Stimulated activated CD4-positive, alpha-beta T cell treated with anti-CD3 and anti-CD28 coated beads, Interleukin-2, amount 100 ng/mL, for 48 hours (primary cell): ENCODE measurements around the gene POMZP3.
"Not testable (repeated sequence)": the region's sequence is repeated elsewhere in the genome, so short reads cannot be mapped to it uniquely, and the experiment has no call there.

Source experiments
- DNase-seq, 2 donors: peaks; one replicate each; pipeline ENCODE4 v3.0.0-alpha.2; 2020

Gene POMZP3

DNA sequence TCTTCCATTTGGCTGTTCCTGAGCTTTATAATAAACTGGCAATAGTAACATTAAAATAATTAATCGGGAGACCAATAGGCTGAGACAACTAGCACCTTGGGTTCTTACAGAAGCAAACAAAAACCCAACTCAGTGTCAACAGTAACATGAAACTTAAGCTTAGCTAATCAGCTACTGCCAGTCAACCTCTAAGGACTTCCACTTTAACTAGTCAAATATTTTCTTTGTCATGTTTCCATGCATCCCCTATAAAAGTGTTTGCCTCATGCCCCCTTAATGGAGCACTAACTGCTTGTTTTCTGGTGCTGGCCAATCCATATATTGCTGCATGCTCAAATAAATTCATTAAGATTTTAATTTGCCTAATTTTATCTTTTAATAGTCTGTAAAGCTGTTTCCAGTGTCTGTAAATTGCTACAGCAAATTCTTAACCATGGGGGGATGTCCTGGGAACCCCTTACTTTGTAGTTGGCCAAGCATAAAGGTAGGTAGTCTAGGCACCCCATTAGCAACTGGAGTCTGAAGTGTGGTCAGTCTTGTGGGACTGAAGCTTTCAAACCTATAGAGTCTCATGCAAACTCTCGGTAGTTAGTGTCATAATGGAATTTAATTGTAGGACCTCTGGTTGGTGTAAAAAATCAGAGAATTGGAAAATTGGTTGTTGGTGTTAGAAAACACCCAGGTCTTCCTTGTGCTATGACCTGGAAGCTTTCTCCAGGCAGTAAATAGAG, 40.3 kb downstream of the POMZP3 start:
- not testable (repeated sequence) for DNase-seq

DNA sequence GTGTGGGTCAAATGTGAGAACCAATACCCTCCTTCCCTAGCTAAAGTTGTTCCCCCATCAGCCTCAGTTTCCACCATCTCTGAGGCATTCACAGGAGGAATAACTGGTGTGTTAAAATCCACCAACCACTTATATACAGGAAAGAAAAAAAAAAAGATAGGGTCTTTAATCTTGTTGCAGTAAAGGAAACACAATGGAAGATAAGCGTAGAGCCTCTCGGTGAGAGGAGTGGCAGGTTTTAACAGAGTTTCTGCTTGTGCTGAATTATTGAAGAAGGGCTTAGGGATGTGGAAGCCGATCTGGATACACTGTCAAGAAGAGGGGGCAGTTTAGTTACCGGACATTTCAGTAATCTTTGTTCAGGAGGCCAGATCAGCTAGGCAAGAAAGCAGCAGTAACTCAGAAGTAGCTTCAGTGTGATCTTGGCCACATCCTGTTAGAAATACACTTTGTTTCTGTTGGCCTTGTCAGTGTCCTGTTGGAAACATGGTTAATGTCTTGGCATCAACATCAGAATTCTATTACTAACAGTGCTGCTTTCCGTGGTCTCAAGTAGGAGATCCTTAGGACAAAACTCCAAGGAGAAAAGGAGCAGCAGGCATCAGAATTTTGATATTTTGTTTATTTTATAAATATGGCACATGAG, 43.3 kb downstream of the POMZP3 start:
- not testable (repeated sequence) for DNase-seq

DNA sequence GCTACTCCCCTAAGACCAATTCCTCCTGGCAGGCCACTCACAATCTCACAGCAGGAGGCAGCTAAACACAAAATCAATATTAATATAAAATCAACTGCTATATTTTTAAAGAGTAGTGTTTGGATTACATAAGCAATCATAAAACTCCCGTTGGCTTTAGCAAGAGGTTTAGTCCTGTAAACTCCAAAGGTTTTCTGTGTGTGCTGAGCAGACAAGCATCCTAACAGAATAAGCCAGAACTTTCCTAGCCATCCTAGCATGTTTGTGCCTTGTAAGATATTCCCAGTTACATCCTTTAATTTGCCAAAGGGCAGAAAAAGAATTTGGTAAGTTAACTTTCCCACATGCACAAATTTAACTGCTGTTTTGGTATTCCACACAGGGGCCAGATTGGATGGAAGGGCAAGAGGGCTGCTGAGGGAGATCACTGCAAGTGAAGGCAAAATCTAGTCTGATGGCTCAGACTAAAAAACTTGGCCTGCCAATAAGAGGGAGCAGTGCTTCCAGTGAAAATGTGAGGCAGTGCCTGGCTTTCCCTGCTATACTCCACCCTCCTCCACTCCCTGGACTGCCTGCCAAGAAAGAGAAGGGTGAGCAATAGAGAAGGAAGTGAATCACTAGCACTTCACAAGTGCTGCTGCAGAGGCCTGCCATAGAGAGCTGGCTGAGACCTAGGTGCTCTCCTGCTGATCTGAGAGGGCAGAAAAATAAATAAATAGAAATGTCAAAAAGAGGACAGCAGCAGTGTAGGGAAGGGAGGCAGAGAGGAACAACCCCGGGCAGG, 44.0 kb downstream of the POMZP3 start:
- not testable (repeated sequence) for DNase-seq

DNA sequence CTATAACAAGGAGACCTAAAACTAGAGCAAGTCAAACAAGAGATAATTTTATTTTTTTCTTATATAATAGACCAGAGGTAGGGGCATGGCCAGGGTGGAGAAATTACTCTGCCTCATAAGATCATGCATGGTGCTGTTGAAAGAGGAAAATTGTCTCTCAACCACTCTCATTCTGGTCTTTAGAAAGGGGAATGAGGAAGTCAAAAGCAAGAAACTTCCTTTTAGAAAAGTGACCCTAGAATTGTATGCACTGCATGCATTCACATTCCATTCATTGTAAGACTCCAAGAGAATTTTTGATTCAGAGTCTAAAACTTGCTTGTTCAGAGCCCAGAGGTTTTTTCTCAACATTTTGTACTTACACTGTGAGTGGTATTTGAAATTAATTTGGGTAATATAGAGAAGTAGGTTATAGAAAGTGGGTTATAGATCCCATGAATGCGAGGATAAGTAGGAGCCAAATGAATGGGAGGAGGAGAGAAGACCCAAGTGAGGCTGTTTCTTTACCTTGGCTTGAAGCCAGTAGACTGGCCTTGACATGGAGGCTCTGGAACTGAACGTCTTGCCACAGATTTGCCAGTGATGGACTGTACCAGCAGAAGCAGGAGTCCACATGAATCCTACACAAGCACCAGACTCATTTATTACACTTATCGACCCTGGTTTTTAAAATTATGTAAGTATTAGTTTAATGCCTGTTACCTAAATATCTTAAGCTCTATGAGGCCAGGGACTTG, 51.0 kb downstream of the POMZP3 start:
- DNase-seq = not testable (repeated sequence)

DNA sequence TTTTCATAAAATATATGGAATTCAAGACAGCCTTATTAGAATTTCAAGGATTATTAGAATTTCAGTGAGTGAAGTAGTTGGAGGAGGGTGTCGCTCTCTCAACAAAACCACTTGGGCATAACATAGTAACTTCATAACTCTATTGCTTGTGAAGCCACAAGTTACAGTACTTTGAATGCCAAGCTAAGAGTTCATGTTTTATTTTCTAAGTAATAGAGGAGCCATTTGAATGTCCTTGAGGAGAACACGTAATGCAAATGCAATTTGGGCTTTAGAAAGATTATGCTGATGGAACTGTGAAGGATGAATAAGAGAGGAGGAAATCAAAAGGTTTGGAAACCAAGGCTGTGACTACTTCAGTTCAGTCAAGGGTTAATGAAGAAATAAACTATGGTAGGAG, 51.6 kb downstream of the POMZP3 start:
- DNase-seq = not testable (repeated sequence)

DNA sequence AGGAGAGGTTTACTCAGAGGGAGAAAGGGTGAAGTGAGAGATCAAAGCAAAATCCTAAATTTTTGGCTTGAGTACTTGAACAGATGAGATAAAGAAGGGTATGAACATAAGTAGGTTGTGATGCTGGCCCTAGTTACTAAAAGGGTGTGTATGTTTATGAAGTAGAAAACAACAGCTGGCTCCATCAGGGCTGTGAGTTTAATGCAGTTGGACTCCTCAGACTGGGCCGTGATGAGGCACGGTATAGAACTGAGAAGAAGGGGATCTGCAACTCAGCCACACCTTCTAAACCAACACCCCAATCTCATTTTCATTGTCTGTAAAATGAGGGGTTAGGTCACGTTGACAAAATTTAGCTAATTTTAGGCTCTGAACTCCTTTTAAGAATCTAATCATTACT, 54.8 kb downstream of the POMZP3 start:
- DNase-seq = not testable (repeated sequence)

DNA sequence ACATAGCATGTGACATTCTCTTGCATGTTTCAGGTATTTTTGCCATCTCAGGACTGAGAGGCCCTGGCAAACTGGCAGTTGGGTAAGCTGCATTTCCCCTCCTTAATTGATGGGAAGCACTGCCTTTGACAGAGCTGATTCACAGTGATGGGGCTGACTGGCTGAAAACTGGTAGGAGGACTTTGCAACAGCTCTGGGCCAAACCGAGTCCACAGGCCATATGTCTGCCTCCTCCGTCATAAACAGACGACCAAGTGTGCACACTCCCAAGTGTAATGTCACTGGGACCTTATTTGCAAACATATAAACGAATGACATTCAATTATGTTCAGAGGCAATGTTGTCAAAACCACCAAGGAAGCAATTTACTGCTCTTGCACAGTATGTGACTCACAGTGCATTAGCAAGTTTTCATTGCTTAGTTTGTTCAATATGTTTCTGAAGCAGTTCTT, 56.7 kb downstream of the POMZP3 start:
- DNase-seq = not testable (repeated sequence)

DNA sequence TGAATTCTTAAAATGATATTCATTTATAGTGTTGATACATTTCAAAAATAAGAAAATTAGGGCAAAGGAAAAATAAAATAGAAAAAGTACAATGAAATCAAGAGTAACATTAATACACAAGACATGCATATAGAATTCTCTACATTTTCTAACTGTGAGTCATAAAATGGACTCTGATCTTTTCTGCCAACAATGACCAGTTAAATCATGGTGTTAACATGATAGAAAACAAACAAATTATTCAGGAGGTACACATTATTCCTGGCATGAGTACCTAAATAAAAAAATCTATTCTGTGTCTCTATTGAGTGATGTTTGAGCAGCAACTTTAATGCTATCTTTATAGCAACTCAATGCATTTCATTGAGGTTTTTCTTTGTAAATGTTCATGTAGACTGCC, 58.3 kb downstream of the POMZP3 start:
- not testable (repeated sequence) for DNase-seq

DNA sequence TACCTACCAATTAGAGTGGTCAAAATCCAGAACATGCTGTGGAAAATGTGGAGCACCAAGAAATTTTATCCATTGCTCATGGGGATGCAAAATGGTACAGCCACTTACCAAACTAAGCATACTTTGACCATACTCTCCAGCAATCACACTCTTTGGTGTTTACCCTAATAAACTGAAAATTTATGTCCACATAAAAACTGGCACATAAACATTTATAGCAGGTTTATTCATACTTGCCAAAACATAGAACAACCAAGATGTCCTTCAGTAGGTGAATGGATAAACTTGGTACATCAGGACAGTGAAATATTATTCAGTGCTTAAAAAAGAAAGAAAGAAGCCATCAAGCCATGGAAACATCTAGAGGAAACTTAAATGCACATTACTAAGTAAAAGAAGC, 59.3 kb downstream of the POMZP3 start:
- DNase-seq = not testable (repeated sequence)

DNA sequence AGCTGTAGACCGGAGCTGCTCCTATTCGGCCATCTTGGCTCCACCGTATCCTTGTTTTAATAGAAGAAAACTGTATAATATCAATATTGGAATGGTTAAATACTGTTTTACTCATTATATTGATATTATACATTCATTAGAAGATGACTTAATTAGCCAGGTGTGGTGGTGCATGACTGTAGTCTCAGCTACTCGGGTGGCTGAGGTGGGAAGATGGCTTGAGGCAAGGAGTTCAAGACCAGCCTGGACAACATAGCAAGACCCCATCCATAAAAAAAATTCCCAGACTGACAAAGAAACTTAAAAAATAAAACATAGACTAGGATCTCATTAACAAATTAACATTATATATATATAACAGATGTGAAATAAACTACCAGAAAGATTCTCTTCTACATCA, 59.8 kb downstream of the POMZP3 start:
- not testable (repeated sequence) for DNase-seq

DNA sequence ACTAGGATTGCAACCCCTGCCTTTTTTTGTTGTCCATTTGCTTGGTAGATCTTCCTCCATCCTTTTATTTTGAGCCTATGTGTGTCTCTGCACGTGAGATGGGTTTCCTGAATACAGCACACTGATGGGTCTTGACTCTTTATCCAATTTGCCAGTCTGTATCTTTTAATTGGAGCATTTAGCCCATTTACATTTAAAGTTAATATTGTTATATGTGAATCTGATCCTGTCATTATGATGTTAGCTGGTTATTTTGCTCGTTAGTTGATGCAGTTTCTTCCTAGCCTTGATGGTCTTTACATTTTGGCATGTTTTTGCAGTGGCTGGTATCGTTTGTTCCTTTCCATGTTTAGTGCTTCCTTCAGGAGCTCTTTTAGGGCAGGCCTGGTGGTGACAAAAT, 62.1 kb downstream of the POMZP3 start:
- DNase-seq = not testable (repeated sequence)

DNA sequence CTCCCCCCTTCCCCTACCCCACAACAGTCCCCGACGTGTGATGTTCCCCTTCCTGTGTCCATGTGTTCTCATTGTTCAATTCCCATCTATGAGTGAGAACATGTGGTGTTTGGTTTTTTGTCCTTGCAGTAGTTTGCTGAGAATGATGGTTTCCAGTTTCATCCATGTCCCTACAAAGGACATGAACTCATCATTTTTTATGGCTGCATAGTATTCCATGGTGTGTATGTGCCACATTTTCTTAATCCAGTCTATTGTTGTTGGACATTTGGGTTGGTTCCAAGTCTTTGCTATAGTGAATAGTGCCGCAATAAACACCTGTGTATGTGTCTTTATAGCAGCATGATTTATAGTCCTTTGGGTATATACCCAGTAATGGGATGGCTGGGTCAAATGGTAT, 65.7 kb downstream of the POMZP3 start:
- DNase-seq = not testable (repeated sequence)

DNA sequence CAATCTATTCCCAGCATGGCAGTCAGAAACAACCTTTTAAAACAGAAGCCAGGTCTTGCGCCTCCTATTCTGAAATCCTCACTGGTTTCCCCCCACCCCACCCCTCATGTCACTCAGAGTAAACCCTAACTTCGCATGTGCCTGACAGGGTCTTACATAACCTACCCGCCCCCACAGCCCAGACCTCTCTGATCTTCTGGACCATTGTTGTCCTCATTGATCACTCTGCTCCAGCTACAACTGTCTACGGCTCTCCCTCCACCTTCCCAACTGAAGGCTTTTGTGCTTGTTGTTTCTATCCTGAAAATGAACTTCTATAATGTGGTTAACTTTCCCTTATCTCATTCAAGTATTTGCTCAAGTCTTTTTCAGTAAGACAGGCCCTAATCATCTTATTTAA, 66.9 kb downstream of the POMZP3 start:
- DNase-seq = not testable (repeated sequence)
